ENCODE measurements around the gene LOXL1. TPM values are rescaled to one million over a fixed set of nuclear protein-coding genes. Genes with fewer than 3 reads are reported as not detected.

The LOXL1 gene
- total and polyA plus RNA-seq, 2 of the 13 experiments (the other 11 are each of a cell fraction or from before 2014, with no cell fraction given): 0.51 to 1.3 TPM

- no peak for ATAC-seq
- intact Hi-C loops (cut with micrococcal nuclease; ENCODE audit: unreplicated experiment) (no loop called here), in situ Hi-C loops (cut with HindIII; ENCODE audit: extremely low pct_ligation_motif_present, low pct_unique_long_range_greater_than_20kb) (no loop called here)
- Histone ChIP-seq H3K79me2 (ENCODE audit: insufficient read depth, low read length) (no peaks in the 10 kb centered on the region), H3K9ac (ENCODE audit: insufficient read depth, low read depth, low read length) (no peak overlapping the region), H3K4me3 (replicated peaks in 1 of 3; ENCODE audit: insufficient read depth in 1 of 3, low read depth in 2 of 3, low read length in 3 of 3) (no peak overlapping the region), H3K36me3 (replicated peaks in 1 of 2; ENCODE audit: control insufficient read depth in 1 of 2, insufficient read depth in 2 of 2, low read length in 2 of 2) (no peaks in the 10 kb centered on the region), H2AFZ (ENCODE audit: low read length) (no peak overlapping the region), H3K4me1 (ENCODE audit: insufficient read depth, low read length) (peaks cover 6% of the 10 kb centered on the region; the same call in 1 of the 2 replicates), H3K4me2 (ENCODE audit: low read depth, low read length) (no peak overlapping the region), H3K9me3 (ENCODE audit: low read length) (no peaks in the 10 kb centered on the region), H3K27ac (ENCODE audit: extremely low read length, insufficient read depth, low read length) (no peak overlapping the region), H4K20me1 (ENCODE audit: insufficient read depth, low read length) (no peaks in the 10 kb centered on the region), H3K27me3 (ENCODE audit: control insufficient read depth in 1 of 2, insufficient read depth in 2 of 2, low read length in 2 of 2) (peaks cover 3 to 45% of the 10 kb centered on the region in 2 experiments; a peak in 3 of 5 replicates)
- no TSS peak for BruUV-seq (replicated peaks)
- DNase-seq (ENCODE audit: low spot score): no peak
- peak; percentile 78 to 81 for TF ChIP-seq MAFK (conservative IDR thresholded peaks at IDR 0.05 in 1 of 2, IDR thresholded peaks at IDR 0.05 in 1 of 2; ENCODE audit: low read length in 2 of 2)
- no peak for TF ChIP-seq AGO1 (IDR thresholded peaks at IDR 0.05; ENCODE audit: low read depth, low read length, poor library complexity, severe bottlenecking)
- no peak for TF ChIP-seq ZNF335 (CRISPR knock-in tag; IDR thresholded peaks at IDR 0.05)
- TF ChIP-seq MAFF (IDR thresholded peaks at IDR 0.05; ENCODE audit: low read depth, low read length): peak; percentile 71
- TF ChIP-seq ZNF280B (CRISPR knock-in tag; IDR thresholded peaks at IDR 0.05; ENCODE audit: borderline replicate concordance): no peak
- TF ChIP-seq RFX5 (IDR thresholded peaks at IDR 0.05; ENCODE audit: low read depth, low read length): no peak
- no peak for FAIRE-seq
- CTCF ChIA-PET (ENCODE audit: low intra/inter-chr PET ratio, low total read pairs): no interaction called here
- 8% methylated on average over 16 of the region's 19 CpGs for WGBS (ENCODE audit: low lambda C conversion rate)
- POLR2A ChIA-PET: no interaction called here
These were observed 3.8 kb upstream of the LOXL1 start for GRCh38 chr15:73922186-73923151.
